A549 treated with CpdA at 1 μM for 4 hours (cell line): Measurements from ENCODE around the gene ENGASE. TPM values are rescaled to one million over a fixed set of nuclear protein-coding genes. Genes with fewer than 3 reads are reported as not detected.

Experiments
- total RNA-seq: library from RNA; stranded (reverse); fragments of 200-300 nt; extraction: Qiagen RNA extraction; gene quantifications from 5 replicates; pipeline ENCODE4 v1.2.3, GENCODE V29; 2022; ENCODE audit warnings: low read depth

ENGASE gene, protein sequence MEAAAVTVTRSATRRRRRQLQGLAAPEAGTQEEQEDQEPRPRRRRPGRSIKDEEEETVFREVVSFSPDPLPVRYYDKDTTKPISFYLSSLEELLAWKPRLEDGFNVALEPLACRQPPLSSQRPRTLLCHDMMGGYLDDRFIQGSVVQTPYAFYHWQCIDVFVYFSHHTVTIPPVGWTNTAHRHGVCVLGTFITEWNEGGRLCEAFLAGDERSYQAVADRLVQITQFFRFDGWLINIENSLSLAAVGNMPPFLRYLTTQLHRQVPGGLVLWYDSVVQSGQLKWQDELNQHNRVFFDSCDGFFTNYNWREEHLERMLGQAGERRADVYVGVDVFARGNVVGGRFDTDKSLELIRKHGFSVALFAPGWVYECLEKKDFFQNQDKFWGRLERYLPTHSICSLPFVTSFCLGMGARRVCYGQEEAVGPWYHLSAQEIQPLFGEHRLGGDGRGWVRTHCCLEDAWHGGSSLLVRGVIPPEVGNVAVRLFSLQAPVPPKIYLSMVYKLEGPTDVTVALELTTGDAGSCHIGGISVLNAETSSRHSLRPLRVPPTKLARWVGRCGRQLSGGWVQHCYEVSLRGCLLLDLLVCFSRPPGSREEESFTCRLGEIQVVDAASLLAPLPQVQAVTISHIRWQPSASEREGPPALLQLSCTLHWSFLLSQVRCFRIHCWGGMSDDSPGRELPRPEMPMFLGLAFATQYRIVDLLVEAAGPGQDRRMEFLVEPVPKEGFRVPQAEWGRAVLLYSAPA
- 16.9 to 26.5 TPM (median 18.9 TPM) in 5 replicates for total RNA-seq

DNA sequence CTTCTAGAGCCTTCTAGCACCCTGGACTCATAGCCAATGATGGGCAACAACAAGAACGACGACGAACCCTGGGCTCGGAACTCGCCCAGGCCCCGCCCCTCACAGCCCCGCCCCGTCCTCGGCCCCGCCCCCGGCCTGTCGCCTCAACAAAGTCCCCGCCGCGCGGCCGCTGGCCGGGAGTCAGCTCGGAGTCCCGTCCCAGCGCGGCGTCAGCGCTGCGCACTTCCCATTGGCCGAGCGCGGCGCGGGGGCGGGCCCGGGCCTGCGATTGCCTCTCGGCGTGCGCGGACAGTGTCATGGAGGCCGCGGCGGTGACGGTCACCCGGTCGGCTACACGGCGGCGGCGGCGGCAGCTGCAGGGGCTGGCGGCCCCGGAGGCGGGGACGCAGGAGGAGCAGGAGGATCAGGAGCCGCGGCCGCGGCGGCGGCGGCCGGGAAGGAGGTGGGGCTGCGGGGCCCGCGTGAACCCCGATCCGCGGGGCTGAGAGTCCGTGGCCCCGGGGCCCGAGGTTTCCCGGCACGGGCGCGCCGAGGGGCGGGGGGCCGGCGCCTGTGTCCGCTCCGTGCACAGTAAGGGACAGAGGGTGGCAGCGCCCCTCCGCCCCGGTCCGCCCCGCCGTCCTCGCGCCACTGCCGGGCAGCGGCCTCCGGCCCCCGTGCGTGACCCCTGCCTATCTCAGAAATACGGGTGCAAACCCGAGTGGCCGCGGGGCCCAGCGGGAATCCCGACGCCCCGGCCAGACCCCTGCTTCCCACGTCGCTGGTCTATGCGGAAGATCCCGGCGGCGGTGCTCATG is at the start of gene ENGASE:
ENGASE (plus strand) TSS at position 176 of the 797 bp plus-strand sequence; CDS start at position 297, 121 bp downstream.

Other genes with a start within 250 kb of the ENGASE start
- gene USP36, start 234.0 kb upstream of the ENGASE start, total RNA-seq, result 54.2 to 64.1 TPM (median 59.5 TPM) in 5 replicates
- 0.38 to 0.56 TPM (median 0.48 TPM) in 5 replicates for gene CEP295NL, start 171.6 kb upstream of the ENGASE start, total RNA-seq
- 179 to 232 TPM (median 198 TPM) in 5 replicates for gene TIMP2, start 149.4 kb upstream of the ENGASE start, total RNA-seq
- 72.5 to 90.1 TPM (median 82.0 TPM) in 5 replicates for gene LGALS3BP, start 94.9 kb upstream of the ENGASE start, total RNA-seq
- gene CANT1, start 65.1 kb upstream of the ENGASE start, total RNA-seq, result 81.2 to 92.2 TPM (median 88.3 TPM) in 5 replicates
- gene C1QTNF1, start 50.7 kb upstream of the ENGASE start, total RNA-seq, result 35.4 to 45.3 TPM (median 37.4 TPM) in 5 replicates